H1 (cell line): ENCODE data around the gene LRCH3. TPM values are rescaled to one million over a fixed set of nuclear protein-coding genes. Genes with fewer than 3 reads are reported as not detected.

Source experiments
- CTCF ChIA-PET: fragments of 300-600 bp; sonication (Branson Sonifier 250); formaldehyde crosslinking; loops from one replicate; lab custom pipeline; 2021; ENCODE audit not compliant: partially characterized antibody; lab: Charles Lee
- POLR2A ChIA-PET: fragments of 300-600 bp; sonication (Branson Sonifier 250); formaldehyde crosslinking; loops from one replicate; lab custom pipeline; 2021; ENCODE audit warnings: inconsistent platforms; ENCODE audit not compliant: partially characterized antibody; lab: Charles Lee
- DNase-seq, 2 experiments: peaks; one replicate each; pipeline versions ENCODE4 v3.0.0 to v3.0.0-alpha.2; 2010 to 2022; ENCODE audit warnings: low spot score in 2 of 2, low read depth in 1 of 2, mixed read lengths in 1 of 2
- FAIRE-seq: peaks from 2 replicates; lab custom pipeline; 2011; peaks lifted over from hg19 to GRCh38; lab: Jason Lieb, UNC
- H2AFZ ChIP-seq: 2 replicates; pipeline ENCODE4 v1.8.1; 2012; ENCODE audit warnings: low read length, inconsistent platforms
- H2AK5ac ChIP-seq: 2 replicates; pipeline ENCODE4 v1.6.1; 2013; ENCODE audit warnings: low read depth, low read length
- H2BK120ac ChIP-seq: replicated peaks from 2 replicates; pipeline ENCODE3; 2013; ENCODE audit warnings: low read depth, low read length, inconsistent platforms
- H2BK12ac ChIP-seq: 2 replicates; pipeline ENCODE4 v1.6.1; 2013; ENCODE audit warnings: low read depth, low read length
- H2BK15ac ChIP-seq: 2 replicates; pipeline ENCODE4 v1.6.1; 2013; ENCODE audit warnings: low read length
- H2BK20ac ChIP-seq: 2 replicates; pipeline ENCODE4 v1.6.1; 2013; ENCODE audit warnings: low read length
- H2BK5ac ChIP-seq: 2 replicates; pipeline ENCODE4 v1.6.1; 2013; ENCODE audit warnings: low read depth, low read length
- H3K14ac ChIP-seq: 2 replicates; pipeline ENCODE4 v1.6.1; 2013; ENCODE audit warnings: inconsistent platforms; ENCODE audit not compliant: insufficient read length
- H3K18ac ChIP-seq: 2 replicates; pipeline ENCODE4 v1.6.1; 2013; ENCODE audit warnings: low read length; ENCODE audit errors: extremely low read depth
- H3K23ac ChIP-seq: 2 replicates; pipeline ENCODE4 v1.6.1; 2013; ENCODE audit warnings: inconsistent platforms; ENCODE audit not compliant: insufficient read length
- H3K23me2 ChIP-seq: 2 replicates; pipeline ENCODE4 v1.6.1; 2013; ENCODE audit warnings: low read depth, low read length
- H3K27ac ChIP-seq: 2 replicates; pipeline ENCODE4 v1.6.1; 2011; ENCODE audit warnings: low read depth, low read length, inconsistent platforms
- H3K27me3 ChIP-seq, 4 experiments: replicated peaks in 1 of 4; 1 replicate in 1 of 4; 2 replicates in 3 of 4; pipeline versions ENCODE4 v1.6.1 to v1.8.1; 2011 to 2013; ENCODE audit warnings: low read length in 3 of 4, mild to moderate bottlenecking in 3 of 4, inconsistent platforms in 2 of 4, mixed read lengths in 2 of 4, moderate library complexity in 1 of 4; ENCODE audit not compliant: control insufficient read depth in 3 of 4, insufficient read depth in 3 of 4; ENCODE audit errors: extremely low read depth in 1 of 4
- H3K36me3 ChIP-seq, 4 experiments: 2 replicates each; pipeline versions ENCODE4 v1.6.1 to v1.8.1; 2011 to 2013; ENCODE audit warnings: mild to moderate bottlenecking in 4 of 4, low read length in 3 of 4, moderate library complexity in 2 of 4, control low read depth in 1 of 4, inconsistent platforms in 1 of 4; ENCODE audit not compliant: insufficient read depth in 4 of 4, control insufficient read depth in 2 of 4
- H3K4ac ChIP-seq: replicated peaks from 2 replicates; pipeline ENCODE3; 2013; ENCODE audit warnings: low read length, low read depth, mixed read lengths, inconsistent platforms; ENCODE audit not compliant: insufficient read length
- H3K4me1 ChIP-seq, 4 experiments: replicated peaks in 1 of 4; 1 replicate in 1 of 4; 2 replicates in 3 of 4; pipeline versions ENCODE4 v1.6.1 to v1.8.1; 2011 to 2013; ENCODE audit warnings: low read length in 3 of 4, inconsistent platforms in 2 of 4, mixed read lengths in 1 of 4; ENCODE audit not compliant: insufficient read depth in 4 of 4, control insufficient read depth in 3 of 4
- H3K4me2 ChIP-seq, 2 experiments: 2 replicates each; pipeline versions ENCODE4 v1.6.1 to v1.8.1; 2011 to 2013; ENCODE audit warnings: low read depth in 2 of 2, low read length in 2 of 2, control low read depth in 1 of 2, inconsistent platforms in 1 of 2, mild to moderate bottlenecking in 1 of 2; ENCODE audit not compliant: insufficient read depth in 1 of 2
- H3K4me3 ChIP-seq, 4 experiments: fragments of 200-600, 300-600 bp in 1 of 4; sonication (generic), shearing (Covaris generic), sonication (Bioruptor Twin) in 1 of 4; 2 replicates each; pipeline versions ENCODE4 v1.5.1 to v1.8.1; 2011 to 2016; ENCODE audit warnings: low read length in 4 of 4, low read depth in 3 of 4, control low read depth in 2 of 4, inconsistent platforms in 2 of 4, mild to moderate bottlenecking in 2 of 4, mixed read lengths in 1 of 4, moderate library complexity in 1 of 4; ENCODE audit not compliant: insufficient read depth in 2 of 4; ENCODE audit errors: extremely low read depth in 1 of 4
- H3K56ac ChIP-seq: replicated peaks from 2 replicates; pipeline ENCODE3; 2013; ENCODE audit warnings: low read depth, mild to moderate bottlenecking, mixed read lengths, low read length, inconsistent platforms; ENCODE audit not compliant: insufficient read length
- H3K79me1 ChIP-seq: 2 replicates; pipeline ENCODE4 v1.6.1; 2013; ENCODE audit warnings: low read depth, low read length, control low read depth
- H3K79me2 ChIP-seq, 2 experiments: 2 replicates each; pipeline versions ENCODE4 v1.6.1 to v1.8.1; 2012 to 2013; ENCODE audit warnings: low read length in 2 of 2, mild to moderate bottlenecking in 2 of 2, inconsistent platforms in 1 of 2; ENCODE audit not compliant: insufficient read depth in 2 of 2, control insufficient read depth in 1 of 2
- H3K9ac ChIP-seq, 4 experiments: replicated peaks in 1 of 4; 1 replicate in 1 of 4; 2 replicates in 3 of 4; pipeline versions ENCODE4 v1.6.1 to v1.8.1; 2011 to 2013; ENCODE audit warnings: low read depth in 3 of 4, low read length in 3 of 4, control low read depth in 2 of 4, mild to moderate bottlenecking in 2 of 4, moderate library complexity in 2 of 4, inconsistent platforms in 1 of 4; ENCODE audit errors: extremely low read depth in 1 of 4
- H3K9me3 ChIP-seq, 2 experiments: 2 replicates each; pipeline versions ENCODE4 v1.6.1 to v1.8.1; 2012 to 2013; ENCODE audit warnings: mild to moderate bottlenecking in 2 of 2, moderate library complexity in 2 of 2, control low read depth in 1 of 2, inconsistent platforms in 1 of 2, low read depth in 1 of 2, low read length in 1 of 2, mixed read lengths in 1 of 2; ENCODE audit not compliant: insufficient read depth in 2 of 2
- H4K20me1 ChIP-seq, 2 experiments: replicated peaks in 1 of 2; 2 replicates each; pipeline versions ENCODE3 to v1.8.1; 2011 to 2013; ENCODE audit warnings: inconsistent platforms in 2 of 2, low read length in 2 of 2, mild to moderate bottlenecking in 1 of 2; ENCODE audit not compliant: insufficient read depth in 2 of 2, control insufficient read depth in 1 of 2
- H4K5ac ChIP-seq: 2 replicates; pipeline ENCODE4 v1.6.1; 2013; ENCODE audit warnings: low read length, low read depth, mixed read lengths, inconsistent platforms; ENCODE audit not compliant: insufficient read length
- H4K8ac ChIP-seq: 2 replicates; pipeline ENCODE4 v1.8.0; 2013; ENCODE audit warnings: mild to moderate bottlenecking, moderate library complexity, low read length, inconsistent platforms; ENCODE audit not compliant: insufficient read depth; ENCODE audit errors: extremely low read depth
- H4K91ac ChIP-seq: replicated peaks from 2 replicates; pipeline ENCODE3; 2013; ENCODE audit warnings: low read length, mixed read lengths, inconsistent platforms; ENCODE audit not compliant: insufficient read length
- ATF2 ChIP-seq: IDR thresholded peaks from 2 replicates; pipeline ENCODE4 v1.6.1; 2012; ENCODE audit warnings: low read length, inconsistent platforms
- EZH2 ChIP-seq: fragments of 200-600 bp; sonication (generic); IDR thresholded peaks from 2 replicates; pipeline ENCODE4 v1.7.1; 2012; ENCODE audit warnings: low read depth, mild to moderate bottlenecking, moderate library complexity, low read length, inconsistent platforms; ENCODE audit not compliant: severe bottlenecking
- FOSL1 ChIP-seq: IDR thresholded peaks from 2 replicates; pipeline ENCODE4 v1.6.1; 2011; ENCODE audit warnings: mild to moderate bottlenecking, low read depth, low read length, moderate library complexity; ENCODE audit not compliant: insufficient read depth
- HDAC2 ChIP-seq, 2 experiments: fragments of 300-600 bp in 1 of 2; sonication (generic) in 1 of 2; IDR thresholded peaks; 2 replicates each; pipeline ENCODE4 v1.6.1; 2011 to 2012; ENCODE audit warnings: low read depth in 2 of 2, low read length in 2 of 2, mild to moderate bottlenecking in 2 of 2, moderate library complexity in 2 of 2, borderline replicate concordance in 1 of 2, inconsistent platforms in 1 of 2
- MAFK ChIP-seq: IDR thresholded peaks from 2 replicates; pipeline ENCODE4 v1.6.1; 2012; ENCODE audit warnings: low read depth, mild to moderate bottlenecking, improper control_type of control experiment, low read length
- RAD21 ChIP-seq, 2 experiments: IDR thresholded peaks in 1 of 2; conservative IDR thresholded peaks in 1 of 2; 2 replicates each; pipeline ENCODE4 v1.6.1; 2011; ENCODE audit warnings: low read depth in 2 of 2, low read length in 2 of 2, improper control_type of control experiment in 1 of 2, inconsistent platforms in 1 of 2, mild to moderate bottlenecking in 1 of 2, moderate library complexity in 1 of 2
- RXRA ChIP-seq: IDR thresholded peaks from 2 replicates; pipeline ENCODE4 v1.6.1; 2011; ENCODE audit warnings: low read depth, mild to moderate bottlenecking, low read length, moderate library complexity; ENCODE audit not compliant: insufficient read depth
- SP4 ChIP-seq: IDR thresholded peaks from 2 replicates; pipeline ENCODE4 v1.6.1; 2012; ENCODE audit warnings: low read length, inconsistent platforms
- WGBS, 2 experiments: shearing (Covaris generic) in 1 of 2; methylation state at CpG; one replicate each; pipeline versions ENCODE4 v1.1.6 to v1.1.7; 2013 to 2015; ENCODE audit warnings: low lambda C conversion rate in 2 of 2, mixed read lengths in 2 of 2, inconsistent platforms in 1 of 2, low coverage in 1 of 2, missing lambda C conversion rate in 1 of 2; ENCODE audit not compliant: insufficient replicate concordance in 2 of 2, insufficient coverage in 1 of 2, insufficient read length in 1 of 2; ENCODE audit errors: extremely low coverage in 1 of 2, missing lambda C conversion rate in 1 of 2; 5-methylcytosine and 5-hydroxymethylcytosine counted together
- polyA plus RNA-seq, 7 experiments: library from polyadenylated mRNA; depleted of rRNA in 3 of 7; stranded (reverse) in 5 of 7; unstranded in 2 of 7; fragments of >200 nt in 5 of 7; fragments of 200-250 nt in 2 of 7; gene quantifications; 1 replicate in 5 of 7; 2 replicates in 1 of 7; 4 replicates in 1 of 7; pipeline versions ENCODE4 v1.2.1 to v1.2.3, GENCODE V29; 2011 to 2013; ENCODE audit warnings: missing spikeins in 2 of 7, mixed read lengths in 2 of 7
- total RNA-seq: library from RNA; stranded (reverse); fragmentation: NEBNext Ultra II Directional; extraction: Animal tissue kit (Norgen Biotek cat#: 25700); gene quantifications from 2 replicates; pipeline ENCODE4 v1.2.1, GENCODE V29; 2021

LRCH3 gene
- total and polyA plus RNA-seq, 2 of the 8 experiments (the other 6 are each of a cell fraction or from before 2014, with no cell fraction given): 58.4 to 66.0 TPM

- Histone ChIP-seq H2BK5ac (no peak overlapping the region), H3K9me3 (no peaks in the 10 kb centered on the region), H3K79me2 (no peaks in the 10 kb centered on the region), H4K20me1 (no peaks in the 10 kb centered on the region), H2AK5ac (no peak overlapping the region), H3K79me1 (no peaks in the 10 kb centered on the region), H2BK20ac (no peak overlapping the region), H4K91ac (no peak overlapping the region), H3K4me1 (no peaks in the 10 kb centered on the region), H3K9ac (no peak overlapping the region), H4K5ac (no peak overlapping the region), H2BK120ac (no peak overlapping the region), H3K27ac (no peak overlapping the region), H3K14ac (no peak overlapping the region), H4K8ac (no peak overlapping the region), H2BK12ac (no peak overlapping the region), H3K4me2 (0 out of 4 replicates have a peak overlapping the region, but pooled peaks of 1 of the 2 experiments have one; percentile 40), H2AFZ (no peak overlapping the region), H3K23me2 (no peaks in the 10 kb centered on the region), H3K18ac (no peak overlapping the region), H3K27me3 (no peaks in the 10 kb centered on the region), H3K4me3 (no peak overlapping the region), H2BK15ac (no peak overlapping the region), H3K56ac (no peak overlapping the region), H3K36me3 (no peaks in the 10 kb centered on the region), H3K23ac (no peak overlapping the region), H3K4ac (no peak overlapping the region)
- 25% methylated on average over 17 of the region's 17 CpGs; no CpG with 5 or more reads in 1 of the 2 experiments for WGBS, 2 experiments
- ChIA-PET POLR2A (interaction anchor here (0.9 to 1.0 kb wide), 3 partner anchors 43 to 45 kb away, joined by 3 to 5 read pairs (median 4); no protein-coding TSS in a partner anchor), CTCF (interaction anchor here (0.6 to 1.9 kb wide), 38 partner anchors 8 to 235 kb away, joined by 3 to 9 read pairs (median 4); no protein-coding TSS in a partner anchor)
- FAIRE-seq: peak; percentile 55
- peak; percentile 56 to 91 for DNase-seq
- TF ChIP-seq ATF2: no peak
- no peak; the same call in 1 of the 2 replicates for TF ChIP-seq MAFK
- peak; percentile 98 for TF ChIP-seq RAD21 (IDR thresholded peaks at IDR 0.05 in 1 of 2, conservative IDR thresholded peaks at IDR 0.05 in 1 of 2; ENCODE audit: low read depth in 2 of 2, low read length in 2 of 2)
- TF ChIP-seq EZH2: no peak
- TF ChIP-seq FOSL1: no peak
- TF ChIP-seq HDAC2 (IDR thresholded peaks at IDR 0.05; ENCODE audit: borderline replicate concordance in 1 of 2, low read depth in 2 of 2, low read length in 2 of 2): no peak
- TF ChIP-seq RXRA: no peak
- TF ChIP-seq SP4: no peak
Measured at GRCh38 chr3:197906023-197906849, 115.2 kb downstream of the LRCH3 start.
